Osteoblast (primary cell): Measurements from ENCODE around the gene TPCN1. TPM values are rescaled to one million over a fixed set of nuclear protein-coding genes. Genes with fewer than 3 reads are reported as not detected.

ENCODE experiments used
- DNase-seq: peaks from one replicate; pipeline ENCODE4 v3.0.0; 2011; ENCODE audit warnings: low spot score, mixed read lengths; ENCODE audit not compliant: insufficient read length; ENCODE audit errors: missing footprints
- H2AFZ ChIP-seq: 2 replicates; pipeline ENCODE4 v1.6.0; 2011; ENCODE audit warnings: mild to moderate bottlenecking, low read length
- H3K27ac ChIP-seq: 2 replicates; pipeline ENCODE4 v1.5.1; 2011; ENCODE audit warnings: mild to moderate bottlenecking, low read depth, low read length, moderate library complexity
- H3K27me3 ChIP-seq: 2 replicates; pipeline ENCODE4 v1.6.0; 2012; ENCODE audit warnings: mild to moderate bottlenecking, control low read depth, inconsistent platforms, low read length, moderate library complexity; ENCODE audit not compliant: insufficient read depth
- H3K36me3 ChIP-seq: 2 replicates; pipeline ENCODE4 v1.5.1; 2011; ENCODE audit warnings: mild to moderate bottlenecking, low read length, control low read depth, moderate library complexity; ENCODE audit not compliant: insufficient read depth
- H3K4me1 ChIP-seq: 2 replicates; pipeline ENCODE4 v1.5.1; 2011; ENCODE audit warnings: mild to moderate bottlenecking, low read length, control low read depth, moderate library complexity; ENCODE audit not compliant: insufficient read depth
- H3K4me2 ChIP-seq: 2 replicates; pipeline ENCODE4 v1.6.0; 2011; ENCODE audit warnings: mild to moderate bottlenecking, low read length; ENCODE audit not compliant: insufficient read depth
- H3K4me3 ChIP-seq: fragments of 200-600 bp; sonication (generic); 3 replicates; pipeline ENCODE4 v1.5.1; 2012; ENCODE audit warnings: mild to moderate bottlenecking, low read length, inconsistent platforms; ENCODE audit not compliant: insufficient read depth
- H3K79me2 ChIP-seq: 2 replicates; pipeline ENCODE4 v1.6.0; 2012; ENCODE audit warnings: mild to moderate bottlenecking, low read length, control low read depth, inconsistent platforms; ENCODE audit not compliant: insufficient read depth
- H3K9me3 ChIP-seq: 2 replicates; pipeline ENCODE4 v1.5.1; 2011; ENCODE audit warnings: low read depth, low read length, control low read depth
- H4K20me1 ChIP-seq: 2 replicates; pipeline ENCODE4 v1.6.0; 2012; ENCODE audit warnings: mild to moderate bottlenecking, low read length, control low read depth; ENCODE audit not compliant: insufficient read depth
- CTCF ChIP-seq: IDR thresholded peaks from 2 replicates; pipeline ENCODE4 v1.5.1; 2011; ENCODE audit warnings: mild to moderate bottlenecking, low read depth, low read length, moderate library complexity; ENCODE audit errors: extremely low read depth
- total RNA-seq: library from RNA; depleted of rRNA; stranded (reverse); fragments of >200 nt; gene quantifications from 2 replicates; pipeline ENCODE4 v1.2.3, GENCODE V29; 2012

Gene TPCN1
- total RNA-seq, 1 donor: 25.7 TPM

- TF ChIP-seq CTCF: no peak
- H2AFZ ChIP-seq: no peak overlapping the region
- H3K79me2 ChIP-seq: no peaks in the 10 kb centered on the region
- peaks cover 17% of the 10 kb centered on the region for H3K4me1 ChIP-seq
- H4K20me1 ChIP-seq: peaks cover 9% of the 10 kb centered on the region
- peak; percentile 18 for DNase-seq
- H3K27me3 ChIP-seq: no peaks in the 10 kb centered on the region
- no peak overlapping the region for H3K4me3 ChIP-seq
- H3K4me2 ChIP-seq: no peak overlapping the region
- no peak overlapping the region for H3K27ac ChIP-seq
- H3K9me3 ChIP-seq: peaks cover 2% of the 10 kb centered on the region
- peaks cover 11% of the 10 kb centered on the region for H3K36me3 ChIP-seq
These were observed 27.7 kb downstream of the TPCN1 start for GRCh38 chr12:113248842-113249435.

- Histone ChIP-seq H3K36me3 (peaks cover 11% of the 10 kb centered on the region), H3K4me2 (no peak overlapping the region), H2AFZ (no peak overlapping the region), H4K20me1 (peaks cover 9% of the 10 kb centered on the region), H3K4me3 (no peak overlapping the region), H3K79me2 (no peaks in the 10 kb centered on the region), H3K27me3 (no peaks in the 10 kb centered on the region), H3K27ac (no peak overlapping the region), H3K4me1 (peaks cover 16% of the 10 kb centered on the region), H3K9me3 (peaks cover 2% of the 10 kb centered on the region)
- no peak for TF ChIP-seq CTCF
- peak; percentile 80 for DNase-seq
These were observed 28.3 kb downstream of the TPCN1 start for GRCh38 chr12:113249546-113249945.

GRCh38 chr12:113250045-113250444 lies 28.8 kb downstream of the TPCN1 start:
- no peak overlapping the region for H2AFZ ChIP-seq

More at GRCh38 chr12:113250045-113250444, 28.8 kb downstream of the TPCN1 start:
- no peak overlapping the region for H3K4me2 ChIP-seq
- no peaks in the 10 kb centered on the region for H3K79me2 ChIP-seq
- H3K4me1 ChIP-seq: peaks cover 16% of the 10 kb centered on the region
- no peak overlapping the region for H3K4me3 ChIP-seq
- H3K36me3 ChIP-seq: peaks cover 11% of the 10 kb centered on the region
- H3K27me3 ChIP-seq: no peaks in the 10 kb centered on the region
- no peak for TF ChIP-seq CTCF
- peaks cover 2% of the 10 kb centered on the region for H3K9me3 ChIP-seq
- DNase-seq: no peak
- no peak overlapping the region for H3K27ac ChIP-seq
- H4K20me1 ChIP-seq: peaks cover 9% of the 10 kb centered on the region
